Thymus (tissue), 14 donors: ENCODE results near the gene KDM5C. TPM values are rescaled to one million over a fixed set of nuclear protein-coding genes. Genes with fewer than 3 reads are reported as not detected.

Experiments
- DNase-seq, 9 donors: peaks; one replicate each; pipeline ENCODE4 v3.0.0-alpha.2; 2013; ENCODE audit warnings: low spot score in 9 of 9, low read depth in 6 of 9, missing footprints in 1 of 9
- H3K27ac ChIP-seq, 2 donors: one replicate each; pipeline ENCODE4 v1.5.1; 2013; ENCODE audit warnings: control low read depth in 1 of 2, low read depth in 1 of 2, low read length in 1 of 2, mild to moderate bottlenecking in 1 of 2, moderate library complexity in 1 of 2
- H3K27me3 ChIP-seq, 2 donors: one replicate each; pipeline ENCODE4 v1.5.1; 2013; ENCODE audit warnings: low read length in 1 of 2; ENCODE audit not compliant: control insufficient read depth in 2 of 2, insufficient read depth in 1 of 2
- H3K36me3 ChIP-seq, 2 donors: one replicate each; pipeline ENCODE4 v1.5.1; 2013; ENCODE audit warnings: low read length in 1 of 2, mild to moderate bottlenecking in 1 of 2, moderate library complexity in 1 of 2; ENCODE audit not compliant: control insufficient read depth in 2 of 2, insufficient read depth in 2 of 2
- H3K4me1 ChIP-seq, 2 donors: one replicate each; pipeline ENCODE4 v1.5.1; 2013; ENCODE audit warnings: low read length in 2 of 2; ENCODE audit not compliant: control insufficient read depth in 2 of 2, insufficient read depth in 2 of 2
- H3K4me3 ChIP-seq, 2 donors: one replicate each; pipeline ENCODE4 v1.5.1; 2013; ENCODE audit warnings: low read length in 2 of 2, control low read depth in 1 of 2, mild to moderate bottlenecking in 1 of 2
- H3K9me3 ChIP-seq, 2 donors: one replicate each; pipeline ENCODE4 v1.5.1; 2013; ENCODE audit warnings: low read length in 1 of 2, mild to moderate bottlenecking in 1 of 2; ENCODE audit not compliant: control insufficient read depth in 2 of 2, insufficient read depth in 1 of 2
- WGBS: extraction: QIAGEN DNeasy Blood & Tissue Kit; methylation state at CpG from one replicate; pipeline ENCODE4 v1.1.7; 2013; 5-methylcytosine and 5-hydroxymethylcytosine counted together
- long read RNA-seq, 10 donors: transcript quantifications; one replicate each; lab custom pipeline, GENCODE V29; 2026
- polyA plus RNA-seq: library from polyadenylated mRNA; stranded (reverse); fragments of 200-250 nt; gene quantifications from one replicate; pipeline ENCODE4 v1.2.3, GENCODE V29; 2013
- total RNA-seq: library from RNA; stranded (reverse); fragments of 120-200 nt; gene quantifications from one replicate; pipeline ENCODE4 v1.2.4, GENCODE V29; 2013
- donor health status: healthy.

The KDM5C gene
- total RNA-seq (48.3 TPM), polyA plus RNA-seq (29.0 TPM)
- long read RNA-seq, donor 1 = 0 reads
- long read RNA-seq, donor 2, full-length matches to known transcripts = 8 of 107 reads
- long read RNA-seq, donor 2, partial matches to known transcripts = 99 of 107 reads
- long read RNA-seq, donor 2, other reads (novel, unspliced or antisense) = 0 of 107 reads
- long read RNA-seq, donor 3, full-length matches to known transcripts = 1 of 28 reads
- long read RNA-seq, donor 3, partial matches to known transcripts = 27 of 28 reads
- long read RNA-seq, donor 3, other reads (novel, unspliced or antisense) = 0 of 28 reads
- long read RNA-seq, donor 4, full-length matches to known transcripts = 2 of 7 reads
- long read RNA-seq, donor 4, partial matches to known transcripts = 5 of 7 reads
- long read RNA-seq, donor 4, other reads (novel, unspliced or antisense) = 0 of 7 reads
- long read RNA-seq, donor 5, full-length matches to known transcripts = 1 of 8 reads
- long read RNA-seq, donor 5, partial matches to known transcripts = 7 of 8 reads
- long read RNA-seq, donor 5, other reads (novel, unspliced or antisense) = 0 of 8 reads
- long read RNA-seq, donor 6, full-length matches to known transcripts = 3 of 19 reads
- long read RNA-seq, donor 6, partial matches to known transcripts = 16 of 19 reads
- long read RNA-seq, donor 6, other reads (novel, unspliced or antisense) = 0 of 19 reads
- long read RNA-seq, donor 7, partial matches to known transcripts = 0 of 3 reads
- long read RNA-seq, donor 7, other reads (novel, unspliced or antisense) = 0 of 3 reads
- long read RNA-seq, donor 8 = 0 reads
- long read RNA-seq, donor 9, full-length matches to known transcripts = 1 of 1 reads
- long read RNA-seq, donor 9, partial matches to known transcripts = 0 of 1 reads
- long read RNA-seq, donor 9, other reads (novel, unspliced or antisense) = 0 of 1 reads
- long read RNA-seq, donor 10, full-length matches to known transcripts = 1 of 18 reads
- long read RNA-seq, donor 10, partial matches to known transcripts = 17 of 18 reads
- long read RNA-seq, donor 10, other reads (novel, unspliced or antisense) = 0 of 18 reads

GRCh38 chrX:53224860-53225797, at the start of gene KDM5C:
KDM5C (minus strand) TSS chrX:53225207; CDS start chrX:53224889, 318 bp downstream.
- DNase-seq = peak; percentile 76 to 99 (median 86)
- Histone ChIP-seq H3K9me3 (peaks cover 0 to 4% of the 10 kb centered on the region in 2 donors), H3K27ac (peak within 1 kb of the TSS; percentile 83 to 90), H3K36me3 (peaks cover 14 to 20% of the 10 kb centered on the region in 2 donors), H3K27me3 (peaks cover 0 to 5% of the 10 kb centered on the region in 2 donors), H3K4me1 (peaks cover 5 to 24% of the 10 kb centered on the region in 2 donors), H3K4me3 (peak within 1 kb of the TSS; percentile 82 to 96)
- under 1% methylated on average over 67 of the region's 67 CpGs for WGBS

GRCh38 chrX:53272808-53273337, 47.9 kb upstream of the KDM5C start:
- Histone ChIP-seq H3K36me3 (no peaks in the 10 kb centered on the region), H3K27me3 (peaks cover 0 to under 1% of the 10 kb centered on the region in 2 donors), H3K4me3 (no peak overlapping the region), H3K27ac (no peak overlapping the region), H3K4me1 (no peaks in the 10 kb centered on the region), H3K9me3 (no peaks in the 10 kb centered on the region)
- DNase-seq = no peak
- WGBS = 83% methylated on average over 8 of the region's 8 CpGs

GRCh38 chrX:53269536-53270107, 44.6 kb upstream of the KDM5C start:
- 95% methylated on average over 14 of the region's 14 CpGs for WGBS
- Histone ChIP-seq H3K36me3 (no peaks in the 10 kb centered on the region), H3K27ac (no peak overlapping the region), H3K9me3 (no peaks in the 10 kb centered on the region), H3K4me3 (no peak overlapping the region), H3K4me1 (no peaks in the 10 kb centered on the region), H3K27me3 (peaks cover 0 to 3% of the 10 kb centered on the region in 2 donors)
- DNase-seq = no peak

GRCh38 chrX:53268173-53268572, 43.2 kb upstream of the KDM5C start:
- Histone ChIP-seq H3K27me3 (peaks cover 0 to 10% of the 10 kb centered on the region in 2 donors), H3K36me3 (no peaks in the 10 kb centered on the region)
- 84% methylated on average over 7 of the region's 7 CpGs for WGBS

GRCh38 chrX:53266914-53267313, 41.9 kb upstream of the KDM5C start:
- Histone ChIP-seq H3K36me3 (no peaks in the 10 kb centered on the region), H3K4me1 (no peaks in the 10 kb centered on the region), H3K4me3 (no peak overlapping the region), H3K27ac (no peak overlapping the region), H3K9me3 (no peaks in the 10 kb centered on the region), H3K27me3 (peaks cover 0 to 22% of the 10 kb centered on the region in 2 donors)
- 97% methylated on average over 11 of the region's 11 CpGs for whole genome bisulfite sequencing
- no peak for DNase-seq

More at GRCh38 chrX:53268173-53268572, 43.2 kb upstream of the KDM5C start:
- Histone ChIP-seq H3K4me1 (no peaks in the 10 kb centered on the region), H3K9me3 (no peaks in the 10 kb centered on the region), H3K27ac (no peak overlapping the region), H3K4me3 (no peak overlapping the region)
- no peak for DNase-seq

- no peak for DNase-seq
- Histone ChIP-seq H3K4me1 (no peaks in the 10 kb centered on the region), H3K9me3 (no peaks in the 10 kb centered on the region), H3K27ac (no peak overlapping the region), H3K36me3 (no peaks in the 10 kb centered on the region), H3K27me3 (peaks cover 0 to 26% of the 10 kb centered on the region in 2 donors), H3K4me3 (no peak overlapping the region)
- WGBS = 90% methylated on average over 8 of the region's 8 CpGs
These were observed 41.0 kb upstream of the KDM5C start for GRCh38 chrX:53265771-53266574.

- DNase-seq = no peak
- Histone ChIP-seq H3K4me3 (no peak overlapping the region), H3K36me3 (no peaks in the 10 kb centered on the region), H3K27ac (no peak overlapping the region), H3K4me1 (no peaks in the 10 kb centered on the region), H3K27me3 (peaks cover 0 to 29% of the 10 kb centered on the region in 2 donors), H3K9me3 (no peaks in the 10 kb centered on the region)
- WGBS = 77% methylated on average over 11 of the region's 11 CpGs
These were observed 38.6 kb upstream of the KDM5C start for GRCh38 chrX:53263597-53264094.
